ACC112 (cell line): ENCODE results near the gene PCBP2.
A peak's percentile ranks its signal among the peaks of the same experiment; 100 is the strongest.

Source experiments
- H2AFZ ChIP-seq: fragments of 200-600 bp; sonication (generic); one replicate; pipeline ENCODE4 v1.6.0; 2017; ENCODE audit warnings: antibody characterized with exemption, low read length; ENCODE audit not compliant: unreplicated experiment
- H3K27ac ChIP-seq: fragments of 200-600 bp; sonication (generic); 2 replicates; pipeline ENCODE4 v1.5.1; 2014; ENCODE audit warnings: low read depth, mild to moderate bottlenecking, antibody characterized with exemption, low read length, moderate library complexity
- H3K27me3 ChIP-seq: fragments of 200-600 bp; sonication (generic); 2 replicates; pipeline ENCODE4 v1.6.1; 2014; ENCODE audit warnings: mild to moderate bottlenecking, antibody characterized with exemption, low read length, moderate library complexity, mixed read lengths; ENCODE audit not compliant: insufficient read depth
- H3K36me3 ChIP-seq: fragments of 200-600 bp; sonication (generic); 2 replicates; pipeline ENCODE4 v1.6.1; 2016; ENCODE audit warnings: mild to moderate bottlenecking, antibody characterized with exemption, low read length, moderate library complexity, mixed read lengths; ENCODE audit not compliant: insufficient read depth
- H3K4me1 ChIP-seq: fragments of 200-600 bp; sonication (generic); one replicate; pipeline ENCODE4 v1.6.1; 2016; ENCODE audit warnings: low read length, mixed read lengths; ENCODE audit not compliant: insufficient read depth, unreplicated experiment, control insufficient read depth
- H3K4me3 ChIP-seq: fragments of 200-600 bp; sonication (generic); 2 replicates; pipeline ENCODE4 v1.5.1; 2014; ENCODE audit warnings: mild to moderate bottlenecking, low read depth, low read length
- H3K79me2 ChIP-seq: fragments of 200-600 bp; sonication (generic); one replicate; pipeline ENCODE4 v1.6.0; 2016; ENCODE audit warnings: low read length; ENCODE audit not compliant: control insufficient read depth, unreplicated experiment, insufficient read depth

Gene PCBP2

GRCh38 chr12:53502983-53503728 is 51.3 kb downstream of the PCBP2 start:
- Histone ChIP-seq H3K36me3 (peaks cover 5% of the 10 kb centered on the region; the same call in 1 of the 2 replicates), H3K79me2 (peaks cover 23% of the 10 kb centered on the region), H3K4me3 (peak overlapping the region; percentile 80)

GRCh38 chr12:53504004-53504920 is 52.4 kb downstream of the PCBP2 start:
- H3K27ac ChIP-seq: 0 out of 2 replicates have a peak overlapping the region, but pooled peaks have one; percentile 74
- no peaks in the 10 kb centered on the region for H3K27me3 ChIP-seq
- peaks cover 5% of the 10 kb centered on the region; the same call in 1 of the 2 replicates for H3K36me3 ChIP-seq

More at GRCh38 chr12:53502983-53503728, 51.3 kb downstream of the PCBP2 start:
- peaks cover 45% of the 10 kb centered on the region for H3K4me1 ChIP-seq
- peak overlapping the region; percentile 67 for H3K27ac ChIP-seq
- H3K27me3 ChIP-seq: no peaks in the 10 kb centered on the region
- H2AFZ ChIP-seq: no peak overlapping the region

GRCh38 chr12:53505086-53505485 is 53.2 kb downstream of the PCBP2 start:
- H3K4me3 ChIP-seq: no peak overlapping the region
- H3K36me3 ChIP-seq: peaks cover 5% of the 10 kb centered on the region; the same call in 1 of the 2 replicates
- H3K27me3 ChIP-seq: no peaks in the 10 kb centered on the region
- H3K79me2 ChIP-seq: peaks cover 17% of the 10 kb centered on the region
- peaks cover 40% of the 10 kb centered on the region for H3K4me1 ChIP-seq
- H3K27ac ChIP-seq: peak overlapping the region; percentile 74
- H2AFZ ChIP-seq: no peak overlapping the region

More at GRCh38 chr12:53504004-53504920, 52.4 kb downstream of the PCBP2 start:
- peaks cover 40% of the 10 kb centered on the region for H3K4me1 ChIP-seq
- H2AFZ ChIP-seq: no peak overlapping the region
- peaks cover 17% of the 10 kb centered on the region for H3K79me2 ChIP-seq
- no peak overlapping the region for H3K4me3 ChIP-seq

- Histone ChIP-seq H3K27me3 (no peaks in the 10 kb centered on the region), H2AFZ (no peak overlapping the region), H3K79me2 (peaks cover 17% of the 10 kb centered on the region), H3K4me3 (no peak overlapping the region), H3K36me3 (peaks cover 5% of the 10 kb centered on the region; the same call in 1 of the 2 replicates), H3K27ac (peak overlapping the region; percentile 74), H3K4me1 (peaks cover 40% of the 10 kb centered on the region)
These were observed 53.9 kb downstream of the PCBP2 start for GRCh38 chr12:53505555-53506449.

- no peak overlapping the region for H3K4me3 ChIP-seq
- H2AFZ ChIP-seq: no peak overlapping the region
- 0 out of 2 replicates have a peak overlapping the region, but pooled peaks have one; percentile 74 for H3K27ac ChIP-seq
- peaks cover 17% of the 10 kb centered on the region for H3K79me2 ChIP-seq
- no peaks in the 10 kb centered on the region for H3K27me3 ChIP-seq
- peaks cover 5% of the 10 kb centered on the region; the same call in 1 of the 2 replicates for H3K36me3 ChIP-seq
- H3K4me1 ChIP-seq: peaks cover 40% of the 10 kb centered on the region
These were observed 54.5 kb downstream of the PCBP2 start for GRCh38 chr12:53506450-53506785.

GRCh38 chr12:53506881-53507602 is 55.1 kb downstream of the PCBP2 start, which contains the start of gene NPFF:
TSS of gene NPFF (minus strand) at chr12:53507484. CDS start at chr12:53507474, 10 bp downstream.
- 0 out of 2 replicates have a peak within 1 kb of the TSS, but pooled peaks have one; percentile 74 for H3K27ac ChIP-seq
- H3K79me2 ChIP-seq: peaks cover 12% of the 10 kb centered on the region
- H3K36me3 ChIP-seq: peaks cover 5% of the 10 kb centered on the region; the same call in 1 of the 2 replicates
- no peak within 1 kb of the TSS for H3K4me3 ChIP-seq
- H3K4me1 ChIP-seq: peaks cover 34% of the 10 kb centered on the region
- H3K27me3 ChIP-seq: no peaks in the 10 kb centered on the region
- H2AFZ ChIP-seq: no peak within 1 kb of the TSS

GRCh38 chr12:53507603-53507885 is 55.6 kb downstream of the PCBP2 start:
- Histone ChIP-seq H3K36me3 (peaks cover 5% of the 10 kb centered on the region; the same call in 1 of the 2 replicates), H3K4me3 (no peak overlapping the region), H3K4me1 (peaks cover 30% of the 10 kb centered on the region), H2AFZ (no peak overlapping the region), H3K27ac (no peak overlapping the region), H3K27me3 (no peaks in the 10 kb centered on the region), H3K79me2 (peaks cover 11% of the 10 kb centered on the region)

- no peaks in the 10 kb centered on the region for H3K27me3 ChIP-seq
- peaks cover under 1% of the 10 kb centered on the region for H3K79me2 ChIP-seq
- no peak overlapping the region for H2AFZ ChIP-seq
- H3K4me3 ChIP-seq: no peak overlapping the region
- peaks cover 22% of the 10 kb centered on the region for H3K4me1 ChIP-seq
- no peak overlapping the region for H3K27ac ChIP-seq
- peaks cover 8% of the 10 kb centered on the region; the same call in 1 of the 2 replicates for H3K36me3 ChIP-seq
These were observed 56.8 kb downstream of the PCBP2 start for GRCh38 chr12:53508534-53509170.

GRCh38 chr12:53510181-53510812 is 58.4 kb downstream of the PCBP2 start:
- Histone ChIP-seq H3K4me1 (peaks cover 14% of the 10 kb centered on the region), H3K27ac (no peak overlapping the region), H3K36me3 (peaks cover 20% of the 10 kb centered on the region; the same call in 1 of the 2 replicates), H3K79me2 (no peaks in the 10 kb centered on the region), H3K27me3 (no peaks in the 10 kb centered on the region), H3K4me3 (no peak overlapping the region), H2AFZ (no peak overlapping the region)
